ENCODE data around the gene EEF2K.
A peak's percentile ranks its signal among the peaks of the same experiment; 100 is the strongest.
"Not testable (repeated sequence)": the region's sequence is repeated elsewhere in the genome, so short reads cannot be mapped to it uniquely, and the experiment has no call there.

The EEF2K gene

GRCh38 chr16:22213801-22214200, 7.7 kb downstream of the EEF2K start:
- DNase-seq, result no peak

GRCh38 chr16:22214402-22214801, 8.3 kb downstream of the EEF2K start:
- no peak for DNase-seq

DNA sequence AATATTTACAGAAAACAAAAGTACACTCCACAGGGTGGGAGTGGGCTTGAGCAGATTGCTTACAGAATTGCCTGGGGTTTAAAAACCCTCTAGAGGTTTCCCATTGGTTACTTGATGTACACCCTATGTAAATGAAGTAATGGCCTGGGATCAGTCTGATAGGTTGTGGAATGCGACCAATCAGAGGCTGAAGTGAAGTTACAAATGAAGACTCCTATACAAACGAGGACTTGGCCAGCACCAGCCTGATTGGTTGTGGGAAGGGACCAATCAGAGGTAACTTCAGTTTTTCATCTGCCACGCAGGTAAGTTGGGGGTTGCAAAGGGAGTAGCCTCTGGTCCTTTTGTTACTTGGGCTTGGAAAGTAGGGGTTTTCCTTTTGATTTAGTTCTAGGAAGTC, 8.8 kb downstream of the EEF2K start:
- DNase-seq, result no peak

DNA sequence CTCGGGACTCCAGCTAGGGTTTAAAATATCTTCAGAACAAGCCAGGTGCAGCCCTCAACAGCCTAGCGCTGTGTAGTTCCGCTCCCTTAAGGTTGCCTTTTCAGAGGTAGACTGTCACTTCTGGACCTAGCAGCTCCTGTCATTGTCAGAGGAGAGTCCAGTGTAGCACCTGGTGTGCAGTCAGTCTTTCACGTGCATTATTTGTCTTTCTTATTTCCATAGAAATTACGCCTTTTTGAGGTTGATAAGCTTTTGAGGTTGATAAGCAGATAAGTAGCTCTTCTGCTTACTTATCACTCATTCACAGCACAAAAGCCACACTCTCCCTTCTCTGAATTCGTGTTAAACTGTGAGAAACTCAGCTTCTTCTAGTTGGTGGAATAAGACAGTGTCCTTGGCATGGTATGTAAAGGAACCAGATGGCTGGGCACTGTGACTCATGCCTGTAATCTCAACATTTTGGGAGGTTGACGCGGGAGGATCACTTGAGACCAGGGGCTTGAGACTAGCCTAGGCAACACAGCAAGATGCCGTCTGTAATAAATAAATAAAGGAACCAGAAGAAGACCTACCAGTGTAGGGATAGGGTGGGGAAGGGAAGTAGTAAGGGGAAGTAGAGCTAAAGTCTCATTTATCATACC, 10.2 kb downstream of the EEF2K start:
- no peak for DNase-seq

DNA sequence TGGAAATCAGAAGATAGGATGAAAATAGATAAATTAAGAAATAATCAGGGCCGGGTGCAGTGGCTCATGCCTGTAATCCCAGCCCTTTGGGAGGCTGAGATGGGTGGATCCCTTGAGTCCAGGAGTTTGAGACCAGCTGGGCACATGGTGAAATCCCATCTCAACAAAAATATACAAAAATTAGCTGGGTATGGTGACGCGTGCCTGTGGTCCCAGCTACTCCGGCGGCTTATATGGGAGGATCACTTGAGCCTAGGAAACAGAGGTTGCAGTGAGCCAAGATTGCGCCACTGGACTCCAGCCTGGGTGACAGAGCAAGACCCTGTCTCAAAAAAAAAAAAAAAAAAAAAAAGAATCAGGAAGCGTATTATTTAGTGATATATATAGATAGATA, 10.8 kb downstream of the EEF2K start:
- not testable (repeated sequence) for DNase-seq

- DNase-seq, result peak in 1 of 2 donors; percentile 38
Observed at GRCh38 chr16:22217890-22218730, 12.0 kb downstream of the EEF2K start.

DNA sequence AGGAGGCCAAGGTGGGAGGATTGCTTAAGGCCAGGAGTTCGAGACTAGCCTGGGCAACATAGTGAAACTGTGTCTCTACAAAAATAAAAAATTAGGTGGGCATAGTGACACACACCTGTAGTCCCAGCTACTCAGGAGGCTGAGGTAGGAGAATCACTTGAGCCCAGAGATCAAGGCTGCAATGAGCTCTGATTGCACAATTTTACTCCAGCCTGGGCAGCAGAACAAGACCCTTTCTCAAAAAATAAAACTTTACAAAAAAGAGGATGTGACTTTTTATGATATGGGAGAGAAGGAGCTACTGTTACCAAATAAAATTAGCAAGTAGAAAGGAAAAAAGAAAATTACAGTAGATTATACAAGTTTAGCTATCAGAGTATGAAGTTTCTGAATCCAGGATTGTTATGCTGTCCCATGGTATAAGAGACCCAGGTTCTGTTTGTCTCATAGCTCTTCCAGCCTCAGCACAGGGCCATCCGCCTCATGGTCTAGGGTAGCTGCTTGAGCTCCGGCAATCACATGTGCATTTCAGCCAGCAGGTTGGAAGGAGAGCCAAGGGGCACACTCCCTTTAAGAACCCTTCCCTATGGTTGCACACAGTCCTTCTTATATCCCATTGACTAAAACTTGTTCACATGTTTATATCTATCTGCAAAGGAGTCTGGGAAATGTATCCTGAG, 13.5 kb downstream of the EEF2K start:
- no peak for DNase-seq

GRCh38 chr16:22220069-22220440, 14.0 kb downstream of the EEF2K start:
- DNase-seq, result no peak

- DNase-seq, result no peak
Observed at GRCh38 chr16:22220714-22221113, 14.6 kb downstream of the EEF2K start.

- DNase-seq, result no peak
Observed at GRCh38 chr16:22222006-22222405, 15.9 kb downstream of the EEF2K start.

DNA sequence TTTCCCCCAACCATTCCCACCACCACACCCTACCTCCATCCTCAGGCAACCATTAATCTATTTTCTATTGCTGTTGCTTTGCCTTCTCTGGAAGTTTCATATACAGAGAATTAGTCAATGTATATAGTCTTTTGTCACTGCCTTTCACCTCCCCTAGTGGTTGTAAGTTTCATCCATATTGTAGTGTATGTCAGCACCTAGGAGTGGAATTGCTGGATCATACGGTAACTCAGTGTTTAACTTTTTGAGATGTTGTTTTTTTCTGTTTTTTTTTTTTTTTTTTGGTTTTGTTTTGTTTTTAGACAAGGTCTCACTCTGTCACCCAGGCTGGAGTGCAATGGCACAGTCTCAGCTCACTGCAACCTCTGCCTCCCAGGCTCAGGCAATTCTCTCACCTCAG, 16.9 kb downstream of the EEF2K start:
- DNase-seq, result no peak

DNA sequence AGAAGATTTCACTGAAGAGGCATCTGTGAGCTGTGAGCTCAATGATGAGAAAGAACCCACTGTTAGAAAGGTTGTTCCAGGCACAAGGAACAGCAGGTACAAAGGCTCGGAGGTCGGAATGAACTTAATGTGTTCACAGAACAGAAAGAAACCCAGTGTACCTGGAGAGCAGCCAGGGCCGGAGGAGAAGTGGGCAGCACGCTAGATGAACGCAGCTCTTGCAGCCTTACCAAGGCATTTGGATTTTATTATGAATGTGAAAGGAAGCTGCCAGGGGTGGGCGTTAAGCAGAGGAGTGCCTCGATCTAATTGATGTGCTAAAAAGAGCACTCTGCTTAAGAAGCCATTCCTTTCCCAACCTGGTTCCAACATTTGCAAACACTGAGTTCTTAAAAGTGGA, 19.0 kb downstream of the EEF2K start:
- no peak for DNase-seq

DNA sequence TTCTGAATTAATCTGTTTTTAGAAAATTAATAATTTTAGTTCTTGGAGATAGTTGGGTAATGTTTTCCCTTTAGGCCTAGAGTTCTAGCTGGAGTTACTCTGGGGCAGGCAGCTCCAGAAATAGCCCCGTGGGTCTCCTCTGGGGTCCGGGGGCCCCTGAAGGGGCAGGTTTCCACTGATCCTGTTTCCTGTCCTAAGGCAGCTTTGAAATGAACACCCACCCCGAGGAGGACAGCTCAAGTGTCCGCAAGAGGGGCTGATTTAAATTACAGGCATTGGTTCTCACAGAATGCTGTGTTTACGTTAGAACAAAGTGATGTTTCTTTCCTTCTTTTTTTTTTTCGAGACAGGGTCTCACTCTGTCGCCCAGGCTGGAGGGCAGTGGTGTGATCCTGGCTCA, 23.8 kb downstream of the EEF2K start:
- no peak for DNase-seq

DNA sequence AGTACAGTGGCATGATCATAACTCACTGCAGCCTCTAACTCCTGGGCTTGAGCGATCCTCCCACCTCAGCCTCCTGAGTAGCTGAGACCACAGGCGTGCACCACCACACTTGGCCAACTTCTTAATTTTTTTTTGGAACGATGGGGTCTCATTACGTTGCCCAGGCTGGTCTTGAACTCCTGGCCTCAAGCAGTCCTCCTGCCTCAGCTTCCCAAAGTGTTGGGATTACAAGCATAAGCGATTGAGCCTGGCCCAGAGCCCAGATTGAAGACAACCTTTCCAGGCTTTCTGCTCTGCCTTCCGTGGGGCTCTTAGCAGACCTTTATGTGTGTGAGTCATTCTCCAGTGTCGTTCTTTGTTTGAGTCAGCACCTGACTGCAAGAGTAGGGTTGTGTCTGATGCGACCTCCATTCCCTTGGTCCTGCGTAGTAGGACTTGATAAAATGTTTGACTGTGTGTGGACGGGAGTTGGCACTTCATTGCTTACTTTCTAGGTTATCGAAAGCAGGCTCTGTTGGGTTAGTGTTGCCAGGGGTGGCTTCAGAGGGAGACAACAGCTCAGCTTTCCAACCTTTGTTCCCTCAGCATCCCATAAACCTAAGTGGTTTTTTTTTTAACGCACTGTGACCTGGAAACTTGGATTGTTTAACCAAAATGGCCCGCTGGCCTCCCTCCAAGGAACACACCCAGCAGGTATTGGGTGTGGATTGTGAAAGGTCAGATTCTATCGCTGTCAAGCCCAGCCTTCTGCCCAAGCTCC, 26.4 kb downstream of the EEF2K start:
- DNase-seq, result no peak

DNA sequence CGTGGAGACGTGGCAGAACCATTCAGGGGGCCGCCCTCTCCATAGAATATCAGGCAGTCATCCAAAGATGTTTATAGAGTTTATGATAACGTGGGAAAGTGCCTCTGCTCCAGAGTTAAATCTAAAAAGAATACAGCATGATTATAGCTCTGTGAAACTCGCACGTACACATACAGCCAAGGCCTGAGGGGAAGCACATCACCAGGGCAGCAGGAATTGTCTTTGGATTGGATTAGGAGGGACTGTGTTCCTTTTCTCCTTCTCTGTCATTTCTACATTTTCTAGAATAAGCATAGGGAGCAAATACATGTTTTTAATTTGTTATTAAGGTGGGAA, 26.9 kb downstream of the EEF2K start:
- no peak for DNase-seq

GRCh38 chr16:22235839-22236745, 30.0 kb downstream of the EEF2K start:
- no peak for DNase-seq

GRCh38 chr16:22239131-22239805, 33.2 kb downstream of the EEF2K start:
- DNase-seq, result no peak

- DNase-seq, result no peak
Observed at GRCh38 chr16:22240023-22240710, 34.1 kb downstream of the EEF2K start.

GRCh38 chr16:22250522-22250921, 44.4 kb downstream of the EEF2K start:
- no peak for DNase-seq

GRCh38 chr16:22252317-22252716, 46.2 kb downstream of the EEF2K start:
- no peak for DNase-seq

DNA sequence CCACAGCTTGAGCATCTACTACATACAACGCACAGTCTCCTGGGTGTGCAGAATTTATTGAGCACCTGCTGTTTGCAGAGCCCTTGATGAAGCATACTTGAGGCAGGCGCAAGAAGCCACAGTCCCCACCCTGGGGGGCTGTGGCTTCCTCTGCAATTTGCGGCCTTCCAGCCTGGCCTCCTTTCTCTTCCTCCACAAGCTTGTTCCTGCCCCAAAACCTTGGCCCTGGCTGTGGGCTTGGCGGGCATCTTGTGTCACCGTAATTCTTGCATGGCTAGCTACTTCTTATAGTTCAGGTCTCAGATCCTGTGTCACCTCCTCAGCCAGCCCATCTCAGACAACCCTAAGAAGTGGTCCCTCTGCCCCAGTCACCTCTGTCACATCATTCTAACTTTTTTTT, 47.2 kb downstream of the EEF2K start:
- no peak for DNase-seq

Data from CD4-positive, alpha-beta T cell treated with Interferon alpha-2 for 1 hour (primary cell).